Natural killer cell (primary cell): ENCODE data around the gene UBASH3B. TPM values are rescaled to one million over a fixed set of nuclear protein-coding genes. Genes with fewer than 3 reads are reported as not detected.
A peak's percentile ranks its signal among the peaks of the same experiment; 100 is the strongest.

ENCODE experiments used
- ATAC-seq, 3 donors: fragments of 150-1000 bp in 2 of 3; fragments of 200-7000 bp in 1 of 3; cut with Tn5 transposase; 1 replicate in 1 of 3; 2 replicates in 2 of 3; pipeline ENCODE4 v1.10.0; 2021; ENCODE audit warnings: mild to moderate bottlenecking in 2 of 3, moderate library complexity in 2 of 3
- DNase-seq, 2 donors: peaks; one replicate each; pipeline versions ENCODE4 v3.0.0 to v3.0.0-alpha.2; 2013 to 2021; ENCODE audit warnings: mixed read lengths in 1 of 2
- H3K27ac ChIP-seq: one replicate; pipeline ENCODE4 v1.5.1; 2013; ENCODE audit warnings: mild to moderate bottlenecking, low read length
- H3K27me3 ChIP-seq: one replicate; pipeline ENCODE4 v1.6.1; 2013; ENCODE audit warnings: low read length; ENCODE audit not compliant: control insufficient read depth, insufficient read depth
- H3K36me3 ChIP-seq: one replicate; pipeline ENCODE4 v1.6.1; 2013; ENCODE audit warnings: low read length; ENCODE audit not compliant: control insufficient read depth, insufficient read depth
- H3K4me1 ChIP-seq: one replicate; pipeline ENCODE4 v1.6.1; 2013; ENCODE audit warnings: low read length; ENCODE audit not compliant: control insufficient read depth, insufficient read depth
- H3K4me3 ChIP-seq: one replicate; pipeline ENCODE4 v1.5.1; 2013; ENCODE audit warnings: low read length
- H3K9me3 ChIP-seq: one replicate; pipeline ENCODE4 v1.6.1; 2013; ENCODE audit warnings: low read length; ENCODE audit not compliant: control insufficient read depth, insufficient read depth
- H3K27ac Mint-ChIP-seq, 2 donors: one replicate each; pipeline ENCODE4 v1.8.0; 2022; ENCODE audit warnings: mild to moderate bottlenecking in 2 of 2, mixed read lengths in 2 of 2, moderate library complexity in 1 of 2
- H3K27me3 Mint-ChIP-seq, 2 donors: one replicate each; pipeline ENCODE4 v1.8.0; 2022; ENCODE audit warnings: low read depth in 2 of 2, mixed read lengths in 2 of 2
- H3K36me3 Mint-ChIP-seq: one replicate; pipeline ENCODE4 v1.8.0; 2022; ENCODE audit warnings: mixed read lengths
- H3K4me1 Mint-ChIP-seq, 2 donors: one replicate each; pipeline ENCODE4 v1.8.0; 2022; ENCODE audit warnings: mixed read lengths in 2 of 2
- H3K4me3 Mint-ChIP-seq: one replicate; pipeline ENCODE4 v1.8.0; 2022; ENCODE audit warnings: mild to moderate bottlenecking, moderate library complexity, mixed read lengths
- H3K9me3 Mint-ChIP-seq, 2 donors: one replicate each; pipeline ENCODE4 v1.8.0; 2022; ENCODE audit warnings: mixed read lengths in 2 of 2
- WGBS: methylation state at CpG from one replicate; pipeline ENCODE4 v1.1.7; 2013; ENCODE audit warnings: missing lambda C conversion rate; ENCODE audit not compliant: insufficient coverage; 5-methylcytosine and 5-hydroxymethylcytosine counted together
- intact Hi-C: fragments of 100-400 bp; cut with micrococcal nuclease; formaldehyde crosslinking; loops from one replicate; pipeline ENCODE4 v1.14.2; 2022
- total RNA-seq, 4 donors: library from RNA; stranded (reverse); fragments of 120-200 nt in 1 of 4; gene quantifications; one replicate each; pipeline versions ENCODE4 v1.2.3 to v1.2.4, GENCODE V29; 2013 to 2022
- TF ChIP-seq, protein P1 (sequence below): fragments of 200-600 bp; IDR thresholded peaks from one replicate; pipeline ENCODE4 v1.8.0; 2022; ENCODE audit warnings: antibody characterized with exemption

UBASH3B gene
- total RNA-seq, 3 donors from 2014 or later (not counting 1 experiment from before 2014, with no cell fraction given) = 28.7 to 33.9 (median 33.5) TPM

DNA sequence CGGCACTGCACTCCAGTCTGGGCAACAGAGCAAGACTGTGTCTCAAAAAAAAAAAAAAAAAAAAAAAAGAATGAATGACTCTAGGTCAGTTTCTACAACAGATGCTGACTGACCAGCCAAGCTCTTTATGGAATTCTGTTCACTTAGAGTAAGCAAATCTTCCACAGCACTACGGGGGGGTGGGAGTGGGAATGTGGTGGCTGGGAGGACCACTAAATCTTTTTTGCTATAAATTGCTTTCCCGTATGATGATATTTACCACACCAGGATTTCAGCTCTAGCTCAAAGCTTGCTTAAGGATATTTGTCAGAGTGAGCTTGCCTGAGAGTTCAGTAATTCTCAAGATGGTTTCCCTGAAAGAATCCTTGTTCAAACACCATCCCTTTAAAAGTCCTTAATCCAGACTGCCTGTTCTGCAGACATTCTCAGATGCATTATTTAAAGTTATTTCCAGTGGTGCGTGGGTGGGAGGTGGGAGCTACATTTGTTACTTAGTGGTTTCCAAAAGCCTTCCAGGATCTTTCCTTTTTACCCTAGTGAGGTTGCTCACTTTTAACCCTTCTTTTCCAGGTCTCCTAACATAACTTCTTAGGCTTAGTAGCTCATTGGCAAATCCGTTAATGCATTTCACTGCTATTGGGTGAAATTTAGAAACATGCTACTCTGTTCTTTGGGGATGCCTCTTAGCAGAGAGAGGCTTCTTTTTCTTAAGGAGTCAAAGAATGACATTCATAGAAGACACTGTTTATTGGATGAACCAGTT is 65.9 kb downstream of the UBASH3B start:
- no peak for ATAC-seq
- no peak overlapping the region for H3K4me3 ChIP-seq
- intact Hi-C loops = no loop called here
- no peaks in the 10 kb centered on the region for H3K36me3 ChIP-seq
- DNase-seq = no peak
- no peaks in the 10 kb centered on the region for H3K27me3 ChIP-seq
- Mint-ChIP-seq H3K4me1 (peaks cover 76 to 77% of the 10 kb centered on the region in 2 donors), H3K36me3 (no peaks in the 10 kb centered on the region), H3K4me3 (no peak overlapping the region), H3K27me3 (peaks cover 0 to 8% of the 10 kb centered on the region in 2 donors), H3K9me3 (no peaks in the 10 kb centered on the region), H3K27ac (no peak overlapping the region)
- H3K9me3 ChIP-seq = no peaks in the 10 kb centered on the region
- TF ChIP-seq, protein P1, sequence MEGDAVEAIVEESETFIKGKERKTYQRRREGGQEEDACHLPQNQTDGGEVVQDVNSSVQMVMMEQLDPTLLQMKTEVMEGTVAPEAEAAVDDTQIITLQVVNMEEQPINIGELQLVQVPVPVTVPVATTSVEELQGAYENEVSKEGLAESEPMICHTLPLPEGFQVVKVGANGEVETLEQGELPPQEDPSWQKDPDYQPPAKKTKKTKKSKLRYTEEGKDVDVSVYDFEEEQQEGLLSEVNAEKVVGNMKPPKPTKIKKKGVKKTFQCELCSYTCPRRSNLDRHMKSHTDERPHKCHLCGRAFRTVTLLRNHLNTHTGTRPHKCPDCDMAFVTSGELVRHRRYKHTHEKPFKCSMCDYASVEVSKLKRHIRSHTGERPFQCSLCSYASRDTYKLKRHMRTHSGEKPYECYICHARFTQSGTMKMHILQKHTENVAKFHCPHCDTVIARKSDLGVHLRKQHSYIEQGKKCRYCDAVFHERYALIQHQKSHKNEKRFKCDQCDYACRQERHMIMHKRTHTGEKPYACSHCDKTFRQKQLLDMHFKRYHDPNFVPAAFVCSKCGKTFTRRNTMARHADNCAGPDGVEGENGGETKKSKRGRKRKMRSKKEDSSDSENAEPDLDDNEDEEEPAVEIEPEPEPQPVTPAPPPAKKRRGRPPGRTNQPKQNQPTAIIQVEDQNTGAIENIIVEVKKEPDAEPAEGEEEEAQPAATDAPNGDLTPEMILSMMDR = no peak
- WGBS = 98% methylated on average over 4 of the region's 5 CpGs
- H3K27ac ChIP-seq = no peak overlapping the region
- H3K4me1 ChIP-seq = peaks cover 55% of the 10 kb centered on the region

- no peak overlapping the region for H3K4me3 Mint-ChIP-seq
- no peaks in the 10 kb centered on the region for H3K36me3 Mint-ChIP-seq
- Histone ChIP-seq H3K4me3 (no peak overlapping the region), H3K27me3 (no peaks in the 10 kb centered on the region), H3K27ac (no peak overlapping the region), H3K4me1 (peaks cover 55% of the 10 kb centered on the region), H3K36me3 (no peaks in the 10 kb centered on the region), H3K9me3 (no peaks in the 10 kb centered on the region)
- intact Hi-C loops = no loop called here
- WGBS = 71% methylated on average over 2 of the region's 2 CpGs
- TF ChIP-seq, protein P1 = no peak
- H3K4me1 Mint-ChIP-seq = peaks cover 76 to 77% of the 10 kb centered on the region in 2 donors
- no peaks in the 10 kb centered on the region for H3K9me3 Mint-ChIP-seq
- no peak overlapping the region for H3K27ac Mint-ChIP-seq
- no peak for ATAC-seq
- H3K27me3 Mint-ChIP-seq = peaks cover 0 to 8% of the 10 kb centered on the region in 2 donors
- DNase-seq = peak in 1 of 2 donors; percentile 42
These were observed 66.4 kb downstream of the UBASH3B start for GRCh38 chr11:122721964-122722266.

GRCh38 chr11:122723106-122723505 is 67.6 kb downstream of the UBASH3B start:
- no peaks in the 10 kb centered on the region for H3K9me3 Mint-ChIP-seq
- ATAC-seq (no peak), DNase-seq (no peak)
- TF ChIP-seq, protein P1 = no peak
- H3K27ac Mint-ChIP-seq = peak overlapping the region in 1 of 2 donors; percentile 52
- no peaks in the 10 kb centered on the region for H3K36me3 Mint-ChIP-seq
- no peaks in the 10 kb centered on the region for H3K27me3 ChIP-seq
- H3K4me1 Mint-ChIP-seq = peaks cover 73 to 74% of the 10 kb centered on the region in 2 donors
- no peak overlapping the region for H3K27ac ChIP-seq
- intact Hi-C loops = no loop called here
- peak overlapping the region; percentile 47 for H3K4me3 Mint-ChIP-seq
- peaks cover 55% of the 10 kb centered on the region for H3K4me1 ChIP-seq
- H3K36me3 ChIP-seq = no peaks in the 10 kb centered on the region
- 90% methylated on average over 2 of the region's 4 CpGs for WGBS
- no peaks in the 10 kb centered on the region for H3K9me3 ChIP-seq
- no peak overlapping the region for H3K4me3 ChIP-seq
- peaks cover 0 to 8% of the 10 kb centered on the region in 2 donors for H3K27me3 Mint-ChIP-seq

DNA sequence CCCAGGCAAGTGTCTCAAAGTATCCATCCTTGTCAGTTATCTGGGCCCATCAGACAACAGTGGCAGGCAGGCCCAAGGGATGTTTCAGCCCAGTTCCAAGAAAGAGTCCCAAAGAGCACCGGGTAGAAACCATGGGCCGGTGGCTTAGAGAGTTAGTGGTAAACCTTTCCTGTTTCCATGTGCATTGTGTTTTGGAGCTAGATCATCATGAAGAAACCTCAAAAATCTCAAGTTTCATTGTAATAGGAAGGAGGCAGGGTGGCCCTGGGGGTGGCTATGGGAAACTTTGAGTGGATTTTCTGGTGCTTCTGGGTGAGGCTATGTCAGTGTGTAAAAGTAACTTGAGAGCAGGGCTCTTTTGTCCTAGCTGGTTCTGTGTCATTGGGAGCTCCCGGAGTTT is 68.1 kb downstream of the UBASH3B start:
- DNase-seq (no peak), ATAC-seq (no peak)
- H3K9me3 Mint-ChIP-seq = no peaks in the 10 kb centered on the region
- no peaks in the 10 kb centered on the region for H3K36me3 ChIP-seq
- H3K27ac ChIP-seq = no peak overlapping the region
- no peaks in the 10 kb centered on the region for H3K9me3 ChIP-seq
- no peaks in the 10 kb centered on the region for H3K36me3 Mint-ChIP-seq
- peak overlapping the region; percentile 47 for H3K4me3 Mint-ChIP-seq
- peaks cover 55% of the 10 kb centered on the region for H3K4me1 ChIP-seq
- H3K4me3 ChIP-seq = no peak overlapping the region
- peaks cover 0 to 8% of the 10 kb centered on the region in 2 donors for H3K27me3 Mint-ChIP-seq
- H3K27ac Mint-ChIP-seq = peak overlapping the region in 1 of 2 donors; percentile 52
- intact Hi-C loops = no loop called here
- TF ChIP-seq, protein P1 = no peak
- 41% methylated on average over 3 of the region's 3 CpGs for WGBS
- peaks cover 72% of the 10 kb centered on the region in 2 donors for H3K4me1 Mint-ChIP-seq
- no peaks in the 10 kb centered on the region for H3K27me3 ChIP-seq
